HG02885 (cell line): Measurements from ENCODE around the gene SUSD6.
"Not testable (repeated sequence)": the region's sequence is repeated elsewhere in the genome, so short reads cannot be mapped to it uniquely, and the experiment has no call there.

ENCODE experiments used
- ATAC-seq: cut with Tn5 transposase; IDR thresholded peaks from one replicate; pipeline ENCODE4 v1.9.1; 2021; ENCODE audit warnings: mild to moderate bottlenecking; ENCODE audit not compliant: unreplicated experiment, poor library complexity

SUSD6 gene

GRCh38 chr14:69587389-69587788 is 24.0 kb upstream of the SUSD6 start:
- no peak for ATAC-seq

DNA sequence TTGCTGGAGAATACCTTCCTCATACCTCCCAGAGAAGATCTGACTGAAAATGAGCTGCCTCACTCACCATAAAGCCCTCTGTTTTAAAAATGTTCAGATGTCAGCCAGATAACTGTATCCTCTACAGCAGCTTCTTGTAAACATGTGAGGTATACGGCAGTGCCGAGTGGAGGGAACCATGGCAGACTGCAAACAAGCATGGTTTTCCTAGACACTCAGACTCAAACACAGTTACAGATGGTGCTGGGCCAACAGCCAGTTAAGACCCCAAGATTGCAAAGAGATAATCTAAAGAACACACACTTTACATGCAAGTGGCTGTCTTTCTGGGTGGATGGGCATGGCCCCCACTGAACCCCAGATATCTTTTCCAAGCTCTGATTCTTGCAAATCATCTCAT is 20.1 kb upstream of the SUSD6 start:
- no peak for ATAC-seq

DNA sequence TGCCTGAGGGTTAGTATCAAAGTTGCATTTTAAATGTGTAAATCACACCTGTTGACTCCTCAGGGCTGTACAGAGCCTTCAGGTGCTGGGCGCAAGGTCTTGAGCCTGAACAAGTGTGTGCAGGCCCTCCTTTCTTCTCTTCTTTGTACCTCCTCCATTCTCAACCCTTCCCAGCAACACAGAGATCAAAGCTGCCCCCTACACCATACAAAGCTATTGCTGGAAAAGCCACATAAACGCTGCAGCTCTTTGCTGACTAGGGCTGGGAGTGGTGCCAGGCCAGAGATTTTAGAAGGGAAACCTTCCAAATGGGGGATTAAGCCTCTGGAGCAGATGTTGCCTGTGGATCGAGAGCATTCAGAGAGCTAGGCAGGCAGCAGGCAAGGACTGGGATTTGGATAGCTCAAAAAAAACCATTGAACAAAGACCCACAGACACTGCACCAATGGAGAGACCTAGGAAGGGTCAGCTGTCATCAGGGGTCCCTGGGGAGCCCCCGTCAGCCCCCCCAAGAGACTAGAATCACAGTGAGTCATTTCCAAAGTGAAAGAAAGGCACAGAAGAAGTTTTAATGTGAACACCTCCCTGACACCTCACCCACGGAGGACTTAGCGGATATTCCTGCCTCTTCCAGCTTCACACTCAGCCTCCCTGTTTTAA is 18.2 kb upstream of the SUSD6 start:
- ATAC-seq = no peak

GRCh38 chr14:69594846-69595245 is 16.6 kb upstream of the SUSD6 start:
- ATAC-seq = no peak

- ATAC-seq = no peak
These were observed 16.1 kb upstream of the SUSD6 start for GRCh38 chr14:69595336-69595735.

DNA sequence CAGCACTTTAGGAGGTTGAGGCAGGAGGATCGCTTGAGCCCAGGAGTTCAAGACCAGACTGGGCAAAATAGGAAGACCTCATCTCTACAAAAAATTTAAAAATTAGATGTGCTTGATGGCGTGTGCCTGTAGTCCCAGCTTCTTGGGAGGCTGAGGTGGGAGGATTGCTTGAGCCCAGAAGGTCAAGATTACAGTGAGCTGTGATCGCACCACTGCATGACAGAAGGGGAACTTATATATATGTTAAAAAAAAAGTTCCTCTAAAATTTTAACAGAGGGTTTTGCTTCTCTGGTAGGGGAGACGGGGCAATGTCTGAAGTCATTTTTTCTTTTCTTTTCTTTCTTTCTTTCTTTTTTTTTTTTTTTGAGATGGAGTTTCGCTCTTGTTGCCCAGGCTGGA is 12.0 kb upstream of the SUSD6 start:
- not testable (repeated sequence) for ATAC-seq

GRCh38 chr14:69600304-69600891 is 11.0 kb upstream of the SUSD6 start:
- ATAC-seq = no peak

- ATAC-seq = no peak
These were observed 5.7 kb upstream of the SUSD6 start for GRCh38 chr14:69605738-69606137.

DNA sequence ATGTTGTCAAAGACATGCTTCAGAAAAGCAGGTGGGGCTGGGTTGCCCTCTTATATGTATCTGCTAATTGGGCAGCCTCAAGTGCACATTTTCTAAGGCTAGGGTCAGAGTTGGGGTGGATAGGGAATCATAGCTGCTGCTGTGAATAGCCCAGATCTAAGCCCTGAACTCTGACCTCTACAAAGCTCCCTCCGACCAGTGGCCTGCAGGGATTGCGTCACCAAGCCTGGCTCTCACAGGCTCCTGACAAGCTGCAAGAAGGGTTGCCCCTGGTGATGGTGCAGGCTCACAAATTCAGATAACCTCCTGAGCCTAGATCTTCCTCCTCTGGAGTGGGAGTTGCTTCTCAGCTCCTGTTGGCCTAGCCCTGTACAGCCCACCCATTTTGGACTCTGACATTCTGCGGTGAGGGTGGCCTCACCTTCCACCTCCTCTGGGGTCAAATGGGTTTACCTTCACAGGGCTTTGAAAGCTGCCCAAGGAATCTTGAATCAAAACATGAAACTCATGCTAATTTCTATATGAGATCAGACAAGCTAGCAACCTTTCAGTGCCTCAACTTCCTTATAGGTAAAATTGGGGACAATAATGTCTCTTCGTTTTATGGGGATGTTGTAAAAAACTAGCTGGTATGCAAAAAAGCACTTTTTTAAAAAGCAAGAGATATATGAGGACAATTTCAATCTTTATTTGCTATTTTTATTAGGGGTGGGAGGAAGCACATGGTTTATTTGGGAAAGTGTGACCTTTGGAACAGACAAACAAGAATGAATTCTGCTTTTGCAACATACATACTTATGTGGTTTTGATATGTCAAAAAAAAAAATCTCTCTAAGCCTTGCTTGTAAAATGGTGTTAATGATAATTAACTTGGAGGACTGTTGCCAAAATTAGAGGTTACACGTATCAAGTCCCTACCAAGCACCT is 4.9 kb upstream of the SUSD6 start:
- ATAC-seq = no peak

GRCh38 chr14:69610020-69610873 is 1.1 kb upstream of the SUSD6 start:
- ATAC-seq = no peak

- no peak for ATAC-seq
These were observed 573 bp upstream of the SUSD6 start for GRCh38 chr14:69610874-69611171.

DNA sequence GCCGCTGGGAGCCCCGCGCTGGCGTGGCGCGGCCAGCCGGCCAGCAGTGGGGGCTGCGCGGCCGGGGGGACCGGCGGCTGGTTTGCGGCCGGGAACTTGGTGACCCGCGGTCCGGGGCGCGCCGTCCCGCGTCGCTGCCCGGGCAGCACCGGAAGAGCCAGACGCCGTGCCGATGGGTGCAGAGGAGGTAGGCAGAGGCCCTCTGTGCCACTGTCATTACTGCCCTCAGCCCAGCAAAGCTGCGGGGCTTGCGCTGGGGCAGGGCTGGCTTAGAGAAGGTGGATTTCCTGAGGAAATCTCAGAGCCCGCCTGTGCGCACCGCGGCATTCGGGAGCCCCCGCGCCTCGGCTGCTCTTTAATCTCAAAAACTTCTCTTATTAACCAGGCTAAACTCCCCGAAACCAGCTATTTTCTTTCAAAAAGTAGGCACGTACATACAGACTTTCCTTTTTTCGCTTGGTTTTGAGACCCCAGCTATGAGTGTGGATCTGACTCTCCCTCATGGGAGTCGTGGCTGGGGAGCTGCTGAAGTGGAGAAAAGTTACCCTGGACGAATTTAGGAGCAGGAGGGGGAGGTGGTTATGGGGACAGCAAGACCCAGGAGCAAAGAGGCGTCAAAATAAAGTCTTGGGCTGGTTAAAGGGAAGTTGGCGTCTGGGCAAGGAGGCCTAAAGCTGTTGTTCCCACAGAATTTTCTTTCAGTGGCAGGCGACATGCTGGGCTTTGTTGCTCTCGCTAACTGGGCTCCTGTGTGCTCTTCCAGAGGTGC is 802 bp downstream of the SUSD6 start:
- ATAC-seq = peak; percentile 16

GRCh38 chr14:69612783-69613130 is 1.4 kb downstream of the SUSD6 start:
- ATAC-seq = no peak

GRCh38 chr14:69613312-69614073 is 2.1 kb downstream of the SUSD6 start:
- no peak for ATAC-seq

- ATAC-seq = no peak
These were observed 3.2 kb downstream of the SUSD6 start for GRCh38 chr14:69614592-69614991.

DNA sequence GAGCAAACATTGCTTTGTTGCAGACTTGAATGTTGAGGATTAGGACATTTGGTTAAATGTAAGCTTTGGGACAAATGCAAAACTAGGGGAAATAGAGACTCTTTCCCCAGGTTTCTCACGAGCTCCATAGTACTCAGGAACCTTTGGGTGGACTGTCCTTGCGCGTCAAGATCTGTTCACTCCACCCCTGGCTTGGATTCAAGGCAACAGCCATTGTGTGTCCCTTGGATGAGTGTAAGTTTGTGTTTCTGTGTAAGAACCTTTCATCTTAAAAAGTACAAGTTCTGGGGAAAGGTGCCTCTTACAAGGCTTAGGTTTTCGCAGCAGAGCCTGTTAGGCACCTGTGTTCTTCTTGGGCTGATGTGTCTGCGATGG is 3.7 kb downstream of the SUSD6 start:
- ATAC-seq = peak; percentile 1

DNA sequence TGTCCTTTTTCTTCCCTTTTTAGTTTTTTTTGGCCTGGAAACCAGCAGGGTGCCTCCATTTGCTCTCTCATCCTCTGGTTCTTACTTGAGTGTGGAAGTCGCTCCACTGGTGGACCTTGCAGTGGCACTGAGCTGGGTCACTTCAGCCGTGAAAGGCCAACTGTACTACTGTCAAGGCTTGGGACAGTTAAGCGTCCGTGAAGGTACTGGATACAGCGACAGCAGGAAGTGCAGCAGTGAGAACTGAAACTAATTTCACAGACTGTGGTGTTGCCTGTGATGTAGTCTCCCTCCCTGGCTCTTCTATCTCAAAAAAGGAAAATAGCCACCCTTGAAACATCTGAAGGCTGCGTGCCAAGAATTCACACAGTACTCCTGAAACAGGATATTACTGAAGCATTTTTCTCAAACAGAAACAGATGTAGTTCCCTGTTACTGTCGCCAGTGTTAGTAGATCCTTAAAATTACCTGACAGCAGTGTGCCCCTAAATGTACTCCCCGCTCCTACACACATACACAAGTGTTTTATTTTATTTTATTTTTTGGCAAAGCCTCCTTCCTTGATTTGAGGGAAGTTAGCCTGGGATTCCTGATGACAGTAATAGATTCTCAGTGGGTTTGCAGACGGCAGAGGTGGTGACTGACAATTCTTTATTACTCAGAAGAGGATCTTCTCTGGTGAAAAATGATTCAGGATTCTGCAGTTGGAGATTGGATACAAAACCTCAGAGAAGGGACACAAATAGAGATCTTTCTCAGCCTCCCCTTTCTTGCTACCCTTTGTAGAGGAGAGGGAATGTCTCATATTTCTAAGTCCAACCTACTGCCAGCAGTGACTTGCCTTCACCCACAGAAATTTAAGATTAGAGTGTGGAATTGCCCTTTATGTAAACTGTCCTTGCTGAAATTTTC is 4.4 kb downstream of the SUSD6 start:
- ATAC-seq = peak; percentile 54

GRCh38 chr14:69616408-69616773 is 5.0 kb downstream of the SUSD6 start:
- ATAC-seq = no peak
